NOMO-1 (cell line): ENCODE results near the gene GFOD1.

ENCODE experiments used
- DNase-seq, 2 experiments: peaks; one replicate each; lab custom pipeline; 2025; ENCODE audit not compliant: unreplicated experiment in 2 of 2; lab: John Stamatoyannopoulos, UW

The GFOD1 gene

DNA sequence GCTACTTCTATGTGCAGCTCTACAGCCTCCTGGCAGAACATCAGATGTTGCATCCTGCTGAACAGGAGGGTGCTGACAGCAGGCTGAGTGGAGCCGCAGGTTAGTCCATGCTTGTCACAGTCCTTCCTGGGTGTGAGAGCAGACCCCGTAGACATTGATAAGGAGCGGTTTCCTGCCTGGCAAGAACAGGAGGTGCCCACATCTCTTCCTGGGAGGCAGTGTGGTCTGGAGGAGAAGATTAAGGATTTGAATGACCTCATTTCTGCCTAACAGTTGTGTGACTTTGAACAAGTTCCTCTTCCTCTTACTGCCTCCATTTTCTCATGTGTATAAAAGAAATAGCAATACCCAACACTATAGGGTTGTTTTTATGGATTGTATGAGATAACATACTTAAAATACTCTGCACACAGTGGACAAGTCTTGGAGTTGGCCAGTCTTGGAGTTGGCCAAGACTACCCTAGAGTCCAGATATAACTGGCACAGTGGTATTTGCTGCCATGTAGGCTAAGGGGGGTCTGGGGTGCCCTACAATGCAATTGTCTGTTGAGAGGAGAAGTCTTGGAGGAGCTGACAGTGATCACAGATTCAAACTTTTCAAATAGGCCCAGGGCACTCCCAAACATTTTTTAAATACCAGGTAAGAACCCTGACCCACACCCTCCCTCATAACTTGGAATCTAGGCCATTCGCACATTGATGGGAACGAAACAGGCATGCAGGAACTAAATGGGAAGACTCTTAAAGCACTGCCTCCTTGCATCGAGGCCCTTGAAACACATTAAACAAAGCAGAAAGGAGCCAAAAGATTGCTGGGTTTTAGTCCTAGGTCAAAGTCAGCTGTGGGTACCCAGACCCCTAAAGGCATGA, 126.5 kb downstream of the GFOD1 start:
- no peak for DNase-seq

DNA sequence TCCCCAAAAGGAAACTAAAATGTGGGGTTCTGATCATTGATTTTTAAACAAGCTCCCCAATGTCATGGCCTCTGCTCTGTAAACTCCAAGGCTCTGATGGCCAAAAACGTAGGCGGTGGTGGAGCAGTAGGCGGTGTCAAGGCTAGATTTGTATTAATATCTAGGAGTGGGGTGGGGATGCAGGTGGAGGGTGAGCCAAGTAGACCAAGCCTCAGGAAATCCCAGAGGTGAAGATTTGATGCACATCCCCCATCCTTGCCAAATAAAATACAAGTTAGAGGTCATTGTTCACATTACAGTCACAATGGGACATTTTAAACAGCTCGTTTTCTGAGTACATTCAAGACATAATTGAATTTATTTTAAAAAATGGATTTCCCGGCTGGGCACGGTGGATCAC, 128.1 kb downstream of the GFOD1 start:
- DNase-seq: no peak

DNA sequence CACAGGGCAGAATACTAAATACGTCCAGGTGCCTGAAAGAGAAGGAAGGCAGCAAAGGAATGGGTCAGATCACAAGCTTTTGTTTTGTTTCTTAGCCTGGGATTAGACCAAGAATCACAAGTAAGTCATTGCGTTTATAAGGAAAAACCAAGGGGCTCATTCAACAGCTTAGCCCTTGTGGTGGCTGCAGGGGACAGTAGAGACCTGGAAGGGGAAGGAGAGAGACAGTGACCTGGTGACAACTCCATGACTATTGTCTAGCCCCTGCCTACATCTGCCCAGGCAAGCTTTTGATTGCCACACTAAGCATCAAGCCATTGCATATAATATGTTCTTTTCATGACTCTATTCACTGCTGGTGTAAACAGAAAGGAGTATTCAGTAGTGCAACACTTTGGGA, 128.9 kb downstream of the GFOD1 start:
- DNase-seq: no peak

DNA sequence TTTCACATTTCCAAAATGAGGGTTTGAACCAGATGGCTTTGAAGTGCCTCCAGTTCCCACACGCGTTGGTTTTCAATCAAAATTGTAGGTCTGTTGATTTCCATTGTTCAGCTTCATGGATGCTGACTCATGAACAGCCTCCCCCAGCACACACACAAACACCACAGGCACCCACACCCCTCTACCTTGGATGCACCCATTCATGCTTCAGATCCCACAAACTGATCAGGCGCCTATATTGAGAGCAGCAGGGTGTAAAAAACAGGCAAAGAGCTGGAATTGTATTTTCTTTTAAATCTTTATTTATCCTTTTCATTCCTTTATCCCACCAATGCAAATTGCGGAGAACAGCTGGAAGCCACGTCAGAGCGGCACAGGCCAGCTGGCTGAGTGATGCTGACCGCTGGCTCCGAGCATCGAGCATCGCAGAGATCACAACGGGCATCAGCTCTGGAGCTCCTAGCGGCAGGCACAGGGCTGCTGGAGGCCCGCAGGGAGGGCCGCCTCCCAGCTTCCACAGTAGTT, 129.8 kb downstream of the GFOD1 start:
- no peak for DNase-seq

DNA sequence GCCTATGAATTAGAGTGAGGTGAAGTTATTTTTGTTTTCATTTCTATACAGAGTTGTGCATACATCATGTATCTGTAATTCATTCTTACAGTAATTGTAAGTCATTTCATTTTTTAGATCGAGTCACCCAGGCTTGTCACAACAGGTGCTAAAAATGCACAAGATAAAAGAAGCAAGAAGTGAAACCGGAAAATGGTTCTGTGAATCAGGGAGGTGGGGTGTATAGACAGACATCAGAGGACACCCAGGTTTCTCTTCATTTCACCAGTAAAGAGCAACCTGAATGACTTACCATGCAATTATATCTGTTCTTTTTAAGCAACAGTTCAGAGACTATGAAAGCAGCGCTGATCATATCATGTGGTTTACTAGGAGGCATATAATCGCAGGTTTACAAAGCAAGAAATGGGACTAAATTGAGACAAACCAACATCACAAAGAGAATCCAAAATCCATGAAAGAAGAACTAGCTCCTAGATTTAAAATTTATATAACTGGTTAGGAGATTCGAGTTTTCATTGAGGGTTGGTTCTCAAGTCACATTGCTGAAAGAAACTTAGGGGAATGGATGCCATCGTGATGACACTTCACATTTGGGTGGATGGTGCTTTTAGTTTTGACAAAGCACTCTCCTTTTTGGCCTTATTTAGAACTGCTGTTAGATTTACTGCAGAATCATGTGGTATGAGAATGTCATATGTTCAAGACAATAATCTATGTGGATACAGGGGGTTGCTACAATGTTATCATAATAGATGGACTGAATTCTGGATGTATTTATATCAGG, 131.2 kb downstream of the GFOD1 start:
- peak; percentile 61 to 85 for DNase-seq

DNA sequence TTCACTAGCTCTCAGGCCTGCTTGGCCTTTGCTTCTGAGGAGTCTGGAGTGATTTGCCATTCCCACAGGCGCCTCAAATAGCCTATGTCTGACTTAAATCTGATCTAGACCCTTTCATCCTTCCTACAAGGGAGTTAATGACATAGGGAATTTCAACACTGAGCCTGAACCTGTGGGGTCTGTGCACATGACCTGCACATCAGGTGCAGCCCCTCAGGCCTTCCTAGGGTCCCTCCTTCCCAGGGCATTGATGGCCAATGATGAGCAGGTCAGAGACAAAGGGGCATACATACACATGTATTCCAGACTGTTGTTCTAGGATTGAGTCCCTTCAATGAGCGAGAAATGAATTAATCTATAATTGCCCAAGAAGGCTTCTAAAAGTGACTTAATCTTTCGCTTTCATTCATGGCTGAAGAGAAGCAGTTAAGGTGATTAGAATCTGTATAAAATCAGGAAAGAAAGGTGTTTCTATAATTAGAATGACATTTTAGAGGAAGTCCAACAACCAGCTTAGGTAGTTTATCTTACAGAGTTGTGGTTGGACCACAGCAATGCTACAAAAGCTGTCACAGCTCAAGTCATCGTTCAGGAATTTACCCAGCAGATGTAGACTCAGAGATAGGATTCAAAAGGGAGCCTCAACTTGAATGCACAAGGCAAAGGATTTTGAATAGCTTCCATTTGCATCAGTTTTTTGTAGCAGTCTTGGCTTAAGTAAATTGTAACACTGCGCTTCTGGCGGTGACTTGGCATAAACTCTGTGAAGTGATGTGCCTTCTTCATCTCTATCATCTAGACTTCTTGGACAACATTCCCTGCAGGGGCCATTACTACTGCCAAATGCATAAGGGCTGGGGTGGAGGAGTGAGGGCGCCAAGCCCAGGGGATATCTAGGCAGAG, 132.1 kb downstream of the GFOD1 start:
- DNase-seq: peak in 1 of 2 experiments; percentile 33

DNA sequence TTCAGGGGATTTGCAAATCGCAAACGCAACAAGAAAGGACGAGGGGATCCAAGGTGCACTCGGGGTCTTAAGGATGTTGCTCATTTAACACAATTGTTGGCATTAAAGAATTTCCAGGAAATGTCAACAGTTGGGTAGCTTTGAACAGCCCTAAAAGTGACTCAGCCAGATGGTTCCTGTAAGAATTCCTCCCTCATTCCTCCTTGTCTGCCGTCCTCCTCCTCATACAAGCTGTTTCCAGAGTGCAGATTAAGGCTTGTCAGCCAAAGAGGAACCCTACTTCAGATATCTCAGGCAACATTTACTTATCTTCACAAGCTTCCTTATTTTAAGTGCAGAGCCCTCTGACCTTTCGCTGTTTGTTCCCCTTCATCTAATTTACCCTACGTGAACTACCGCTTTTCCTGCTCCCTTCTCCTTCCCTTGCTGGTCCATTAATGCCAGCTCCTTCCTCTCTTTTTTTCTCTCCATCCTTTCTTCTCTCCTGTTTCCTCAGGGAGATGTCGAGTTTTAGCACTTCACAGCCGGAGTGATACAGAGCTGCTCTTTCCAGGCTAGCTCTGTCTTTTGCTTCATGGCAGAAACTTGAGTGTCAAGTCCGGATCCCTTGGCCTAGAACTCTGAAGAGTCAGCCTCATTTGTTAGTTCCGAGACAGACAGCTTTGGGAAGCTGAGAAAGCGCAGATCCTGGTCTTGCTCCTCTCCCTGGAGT, 132.9 kb downstream of the GFOD1 start:
- DNase-seq: peak; percentile 77 to 93

DNA sequence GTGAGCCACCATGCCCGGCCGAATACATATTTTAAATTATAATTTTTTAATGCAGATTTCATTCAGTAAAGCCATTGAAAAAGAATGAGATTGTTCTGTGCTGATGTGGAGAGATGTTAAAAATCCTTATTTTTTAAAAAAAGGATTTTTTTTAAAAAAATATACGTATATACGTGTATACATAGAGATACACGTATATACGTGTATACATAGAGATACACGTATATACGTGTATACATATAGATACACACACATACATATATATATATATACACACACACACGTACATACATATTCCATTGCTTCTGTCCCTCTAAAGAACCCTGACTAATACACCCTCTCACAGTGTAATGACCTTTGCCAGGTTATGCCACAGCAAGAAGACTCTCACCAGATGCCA, 135.2 kb downstream of the GFOD1 start:
- no peak for DNase-seq

DNA sequence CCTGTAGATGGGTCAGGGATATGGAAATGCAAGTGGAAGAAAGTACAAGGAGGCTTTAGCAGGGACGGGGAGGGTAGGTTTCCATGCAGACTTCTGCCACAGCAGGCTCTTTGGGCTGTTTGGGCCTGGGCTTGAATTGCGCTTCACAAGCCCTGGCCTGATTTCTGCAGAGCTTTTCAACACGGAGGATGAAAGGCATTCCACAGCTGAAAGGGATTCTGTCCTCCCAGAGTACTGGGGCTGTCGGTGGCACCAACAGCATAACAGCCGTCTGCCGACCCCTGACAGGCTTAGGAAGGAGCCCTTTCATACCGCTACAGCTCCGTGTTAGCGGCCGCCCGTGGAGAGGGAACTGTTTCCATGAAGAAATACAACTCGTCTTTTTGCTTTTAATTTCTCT, 136.1 kb downstream of the GFOD1 start:
- no peak for DNase-seq

DNA sequence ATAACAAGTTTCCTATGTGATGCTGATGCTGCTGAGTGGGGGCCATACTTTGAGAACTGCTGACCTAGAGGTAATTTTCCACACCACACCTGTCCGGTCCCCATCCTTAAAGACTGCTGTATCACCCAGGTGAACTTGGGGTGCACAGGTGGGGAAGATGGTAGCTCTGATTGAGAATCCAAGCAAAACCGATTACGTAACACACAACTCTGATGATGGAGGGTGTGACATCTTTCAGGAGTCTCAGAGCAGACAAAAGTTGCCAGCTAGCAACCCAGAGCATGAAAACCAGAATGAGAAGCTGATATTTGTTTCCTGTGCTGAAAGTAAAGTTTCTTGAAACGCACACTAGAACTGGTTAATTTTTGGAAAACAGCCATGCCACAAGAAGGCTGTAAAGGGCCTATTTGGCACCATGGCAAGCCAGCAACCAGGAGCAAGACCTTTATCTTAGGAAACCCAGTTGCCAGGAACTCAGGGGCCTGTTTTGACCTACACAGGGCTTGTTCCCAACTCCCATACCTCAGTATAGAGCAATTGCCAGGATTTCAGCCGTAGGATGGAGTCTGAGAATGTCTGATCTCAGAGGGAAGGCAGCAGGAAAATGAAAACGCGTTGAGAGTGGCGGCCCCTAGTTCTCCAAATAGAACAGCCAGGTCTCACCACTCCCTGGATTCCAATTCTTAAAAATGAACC, 137.4 kb downstream of the GFOD1 start:
- DNase-seq: no peak

DNA sequence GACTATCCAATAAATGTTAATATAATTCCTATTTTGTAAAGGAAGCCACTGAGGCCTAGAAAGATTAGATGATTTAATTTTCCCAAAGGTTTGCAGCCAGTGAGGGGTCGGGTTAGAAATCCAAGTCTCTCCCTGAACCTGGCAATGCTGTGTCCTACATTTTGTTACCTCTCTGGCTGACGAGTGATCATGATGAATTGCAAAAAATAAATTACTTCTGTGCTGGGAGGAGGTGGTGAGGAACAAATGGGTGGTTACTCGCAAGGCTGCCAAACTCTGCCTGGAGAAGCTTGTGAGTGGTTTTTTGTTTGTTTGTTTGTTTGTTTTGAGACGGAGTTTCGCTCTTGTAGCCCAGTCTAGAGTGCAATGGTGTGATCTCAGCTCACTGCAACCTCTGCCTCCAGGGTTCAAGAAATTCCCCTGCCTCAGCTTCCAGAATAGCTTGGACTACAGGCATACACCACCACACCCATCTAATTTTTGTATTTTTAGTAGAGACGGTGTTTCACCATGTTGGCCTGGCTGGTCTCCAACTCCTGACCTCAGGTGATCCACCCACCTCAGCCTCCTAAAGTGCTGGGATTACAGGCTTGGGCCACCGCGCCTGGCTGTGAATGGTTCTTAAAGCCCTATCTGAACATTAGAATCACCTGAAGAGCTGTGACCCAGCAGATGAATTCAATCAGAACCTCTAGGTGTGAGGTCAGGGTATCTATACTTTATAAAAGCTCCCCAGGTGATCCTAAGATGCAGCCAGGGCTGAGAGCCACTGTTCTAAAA, 138.9 kb downstream of the GFOD1 start:
- no peak for DNase-seq

DNA sequence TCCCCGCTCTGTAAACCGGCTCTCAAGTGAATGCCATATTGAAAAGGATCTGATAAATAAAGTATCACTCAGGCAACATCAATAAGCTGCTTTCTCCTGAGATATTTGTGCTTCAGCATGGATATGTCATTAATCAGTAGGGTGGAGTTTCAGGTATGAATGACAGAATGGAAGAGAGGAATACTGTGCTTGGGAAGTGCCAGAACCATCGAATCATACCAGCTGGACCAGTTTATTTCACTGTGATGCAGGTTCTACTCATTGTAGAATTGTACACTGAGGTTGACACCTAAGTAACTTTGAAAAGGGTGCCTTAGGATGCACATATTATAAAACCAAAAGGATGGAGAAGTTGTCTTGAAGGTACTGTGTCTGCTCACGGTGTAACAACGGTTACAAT, 141.2 kb downstream of the GFOD1 start:
- no peak for DNase-seq

DNA sequence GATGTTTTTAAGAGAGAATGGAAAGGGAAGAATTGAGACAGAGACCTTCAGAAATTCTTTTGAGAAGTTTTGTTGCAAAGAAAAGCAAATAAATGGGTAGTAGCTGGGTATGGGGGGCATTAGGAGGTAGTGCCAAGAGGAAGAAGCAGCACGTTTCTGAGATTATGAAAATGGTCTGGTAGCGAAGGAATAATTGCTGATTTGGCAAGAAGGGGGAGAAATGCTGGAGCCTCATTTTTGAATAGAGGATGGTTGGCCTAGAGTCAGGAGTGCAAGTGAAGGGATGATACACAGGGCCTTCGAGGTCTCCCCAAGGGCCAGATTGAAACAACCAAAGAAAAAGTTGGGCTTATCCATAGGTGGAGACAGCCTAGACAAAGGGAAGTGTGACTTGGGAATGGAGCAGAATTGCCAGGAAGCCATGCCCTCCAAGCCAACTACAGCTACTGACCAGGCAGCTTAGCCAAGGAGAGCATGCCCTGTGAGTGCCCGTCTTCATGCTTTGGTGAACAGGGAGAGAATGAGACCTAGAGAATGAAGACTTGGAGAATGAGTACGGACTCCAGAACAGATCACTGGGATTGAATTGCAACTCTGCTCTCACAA, 144.9 kb downstream of the GFOD1 start:
- DNase-seq: no peak

DNA sequence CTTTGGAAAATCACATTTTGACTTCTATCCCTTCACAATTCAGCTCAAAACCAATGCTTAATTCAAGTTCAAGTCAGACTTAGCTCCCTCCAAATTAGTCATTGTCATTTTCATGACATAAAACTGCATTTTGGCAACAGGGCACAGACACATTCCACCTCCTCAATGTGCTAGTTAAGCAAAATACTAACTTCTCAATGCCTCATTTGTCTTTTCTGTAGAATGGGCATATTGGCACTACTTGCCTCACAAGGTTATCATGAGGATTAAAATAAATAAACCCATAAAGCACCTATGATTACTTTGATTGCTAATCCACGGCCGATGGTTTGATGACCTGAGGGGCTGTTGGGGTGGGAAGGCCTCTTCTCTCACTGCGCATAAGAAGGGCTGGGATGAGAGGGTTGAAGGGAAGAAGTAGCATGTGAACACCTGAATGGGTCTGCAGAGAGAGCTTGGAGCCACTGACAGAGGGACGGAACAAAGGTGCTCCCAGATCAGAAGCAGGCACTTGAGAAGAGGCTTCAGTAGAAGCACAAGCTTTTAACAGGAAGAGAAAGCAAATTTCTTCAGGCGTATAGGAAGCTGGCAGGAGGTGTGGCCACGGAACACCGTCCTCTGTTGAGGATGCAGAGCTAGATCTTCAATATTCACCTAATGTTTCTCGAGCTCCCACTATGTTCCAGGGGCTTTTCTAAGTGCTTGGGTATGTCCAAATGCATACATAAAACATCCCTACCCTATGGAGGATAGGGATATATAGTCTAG, 147.4 kb downstream of the GFOD1 start:
- peak in 1 of 2 experiments; percentile 56 for DNase-seq

DNA sequence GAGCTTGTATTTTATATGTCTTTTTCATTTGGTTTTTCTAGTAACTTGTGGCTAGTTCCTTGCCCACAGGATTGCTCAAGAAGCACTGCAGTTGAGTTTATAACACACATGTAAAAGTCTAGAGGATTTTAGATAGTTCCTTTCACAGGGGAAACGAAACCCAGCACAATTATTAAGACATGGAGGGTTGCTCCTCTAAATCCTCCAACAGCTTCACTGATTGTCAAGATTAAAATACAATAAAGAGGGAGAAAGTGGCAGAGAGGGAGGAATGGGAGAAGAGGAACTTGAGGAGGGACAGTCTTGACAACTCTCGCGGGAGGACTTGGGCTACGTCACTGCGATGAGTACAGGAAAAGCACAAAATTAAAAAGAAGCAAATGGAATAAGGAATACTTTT, 149.4 kb downstream of the GFOD1 start:
- peak; percentile 86 to 96 for DNase-seq

DNA sequence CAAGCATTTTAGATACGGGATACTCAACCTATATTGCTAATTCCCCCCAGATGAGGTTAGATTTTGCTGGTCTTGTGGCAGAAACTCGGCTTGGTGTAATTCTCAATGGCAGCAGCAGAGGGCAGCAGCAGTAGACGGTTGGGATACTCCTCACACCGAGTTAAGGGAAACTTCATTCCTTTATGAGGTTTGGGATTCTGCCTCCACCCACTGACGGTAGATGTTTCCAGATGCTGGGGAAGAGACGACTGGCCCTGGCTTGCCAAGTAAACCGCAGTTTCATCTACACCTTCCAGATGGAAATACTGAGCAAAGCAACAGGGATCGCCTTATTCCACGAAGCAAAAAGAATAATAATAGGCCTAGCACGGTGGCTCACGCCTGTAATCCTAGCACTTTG, 150.8 kb downstream of the GFOD1 start:
- peak; percentile 33 to 45 for DNase-seq

DNA sequence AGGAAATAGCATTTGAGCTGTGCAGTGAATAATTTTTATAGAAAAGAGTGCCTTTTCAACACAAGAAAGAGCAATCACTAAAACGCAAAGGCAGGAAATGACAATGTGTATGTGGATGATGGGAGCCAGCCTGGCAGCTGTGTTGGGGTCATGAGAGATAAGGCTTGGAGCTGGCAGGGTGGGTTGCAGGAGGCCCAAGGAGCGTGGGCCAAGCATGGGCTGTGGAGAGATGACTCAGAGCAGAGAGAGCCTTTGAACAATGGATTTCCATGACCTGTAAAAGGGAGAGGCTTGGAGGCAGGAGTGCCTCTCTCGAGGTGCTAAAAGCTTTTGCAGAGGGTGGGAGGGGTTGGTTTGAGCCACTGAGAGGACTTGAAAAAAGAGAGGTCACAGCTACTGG, 152.4 kb downstream of the GFOD1 start:
- no peak for DNase-seq

DNA sequence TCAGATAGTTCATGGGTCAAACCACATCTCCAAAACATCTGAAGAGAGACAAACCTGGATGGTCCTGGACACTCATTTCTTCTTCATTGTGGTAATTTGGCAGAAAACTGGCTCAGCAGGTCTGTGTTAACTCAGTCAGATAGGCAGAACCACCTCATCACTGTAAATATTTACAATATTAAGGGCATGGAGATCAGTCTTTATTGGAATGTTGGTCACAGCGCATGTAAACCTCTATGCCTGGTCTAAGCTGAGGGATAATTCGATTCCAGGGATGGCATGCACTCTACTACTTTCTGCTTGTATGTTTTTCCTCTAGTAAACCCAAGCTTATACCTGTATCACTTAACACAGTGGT, 155.1 kb downstream of the GFOD1 start:
- DNase-seq: no peak
